Measurements from ENCODE around the gene DTNA. TPM values are rescaled to one million over a fixed set of nuclear protein-coding genes. Genes with fewer than 3 reads are reported as not detected.

The DTNA gene
- total and polyA plus RNA-seq, 2 donors (not counting 1 experiment from before 2014, with no cell fraction given), result 38.8 to 49.8 TPM

- Histone ChIP-seq H4K20me1 (ENCODE audit: control insufficient read depth, extremely low read depth, insufficient read depth, low read length) (no peaks in the 10 kb centered on the region), H2AFZ (ENCODE audit: low read length) (no peak overlapping the region), H3K4me2 (ENCODE audit: extremely low read depth, insufficient read depth, low read length) (no peak overlapping the region), H3K27me3 (ENCODE audit: control insufficient read depth, insufficient read depth, low read length) (no peaks in the 10 kb centered on the region), H3K9me3 (ENCODE audit: control insufficient read depth, insufficient read depth, low read depth, low read length) (no peaks in the 10 kb centered on the region), H3K4me1 (ENCODE audit: control insufficient read depth, extremely low read depth, insufficient read depth, low read length) (peaks cover 3% of the 10 kb centered on the region), H3K36me3 (ENCODE audit: control insufficient read depth, insufficient read depth, low read length) (peaks cover 2% of the 10 kb centered on the region), H3K27ac (ENCODE audit: insufficient read depth, low read length) (no peak overlapping the region), H3K4me3 (replicated peaks in 1 of 4; ENCODE audit: control extremely low read depth in 1 of 4, insufficient read depth in 1 of 4, low read depth in 3 of 4, low read length in 4 of 4) (no peak overlapping the region), H3K79me2 (ENCODE audit: control insufficient read depth, insufficient read depth, low read length) (no peaks in the 10 kb centered on the region), H3K9ac (ENCODE audit: insufficient read depth, low read length) (no peak overlapping the region)
- DNase-seq (ENCODE audit: low read depth in 2 of 2), result peak; percentile 15 to 61
- TF ChIP-seq, protein P1, sequence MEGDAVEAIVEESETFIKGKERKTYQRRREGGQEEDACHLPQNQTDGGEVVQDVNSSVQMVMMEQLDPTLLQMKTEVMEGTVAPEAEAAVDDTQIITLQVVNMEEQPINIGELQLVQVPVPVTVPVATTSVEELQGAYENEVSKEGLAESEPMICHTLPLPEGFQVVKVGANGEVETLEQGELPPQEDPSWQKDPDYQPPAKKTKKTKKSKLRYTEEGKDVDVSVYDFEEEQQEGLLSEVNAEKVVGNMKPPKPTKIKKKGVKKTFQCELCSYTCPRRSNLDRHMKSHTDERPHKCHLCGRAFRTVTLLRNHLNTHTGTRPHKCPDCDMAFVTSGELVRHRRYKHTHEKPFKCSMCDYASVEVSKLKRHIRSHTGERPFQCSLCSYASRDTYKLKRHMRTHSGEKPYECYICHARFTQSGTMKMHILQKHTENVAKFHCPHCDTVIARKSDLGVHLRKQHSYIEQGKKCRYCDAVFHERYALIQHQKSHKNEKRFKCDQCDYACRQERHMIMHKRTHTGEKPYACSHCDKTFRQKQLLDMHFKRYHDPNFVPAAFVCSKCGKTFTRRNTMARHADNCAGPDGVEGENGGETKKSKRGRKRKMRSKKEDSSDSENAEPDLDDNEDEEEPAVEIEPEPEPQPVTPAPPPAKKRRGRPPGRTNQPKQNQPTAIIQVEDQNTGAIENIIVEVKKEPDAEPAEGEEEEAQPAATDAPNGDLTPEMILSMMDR (conservative IDR thresholded peaks at IDR 0.05 in 1 of 2, IDR thresholded peaks at IDR 0.05 in 1 of 2; ENCODE audit: low read depth in 1 of 2, low read length in 2 of 2), result peak in 1 of 2 donors; percentile 37
- no peak for TF ChIP-seq EZH2 (IDR thresholded peaks at IDR 0.05; ENCODE audit: low read length, missing control alignments)
These were observed 171.1 kb downstream of the DTNA start for GRCh38 chr18:34880882-34881834.

DNA sequence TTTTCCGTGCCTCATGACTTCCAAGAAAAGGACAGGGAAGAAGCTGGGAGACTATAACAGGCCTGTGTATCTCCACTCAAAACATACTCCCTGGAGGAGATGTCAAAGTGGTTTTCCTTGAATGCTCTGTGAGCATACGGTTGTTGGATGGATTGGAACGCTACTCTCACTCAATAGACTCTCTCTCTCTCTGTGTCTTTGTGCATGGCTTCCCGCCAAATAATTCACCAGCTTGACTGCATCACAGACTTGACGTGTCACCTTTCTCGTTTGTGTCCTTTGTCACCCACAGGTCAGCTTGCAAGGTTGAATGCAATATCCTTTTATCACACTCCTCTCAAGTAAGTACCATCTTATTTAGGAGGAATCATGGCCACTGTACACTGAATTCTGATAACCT is 174.3 kb downstream of the DTNA start:
- no peak for DNase-seq (ENCODE audit: low read depth in 2 of 2)
- Histone ChIP-seq H3K27ac (ENCODE audit: insufficient read depth, low read length) (no peak overlapping the region), H3K9me3 (ENCODE audit: control insufficient read depth, insufficient read depth, low read depth, low read length) (no peaks in the 10 kb centered on the region), H3K36me3 (ENCODE audit: control insufficient read depth, insufficient read depth, low read length) (peaks cover 2% of the 10 kb centered on the region), H3K4me1 (ENCODE audit: control insufficient read depth, extremely low read depth, insufficient read depth, low read length) (peaks cover 3% of the 10 kb centered on the region), H3K79me2 (ENCODE audit: control insufficient read depth, insufficient read depth, low read length) (no peaks in the 10 kb centered on the region), H3K4me3 (replicated peaks in 1 of 4; ENCODE audit: control extremely low read depth in 1 of 4, insufficient read depth in 1 of 4, low read depth in 3 of 4, low read length in 4 of 4) (no peak overlapping the region), H3K27me3 (ENCODE audit: control insufficient read depth, insufficient read depth, low read length) (no peaks in the 10 kb centered on the region), H4K20me1 (ENCODE audit: control insufficient read depth, extremely low read depth, insufficient read depth, low read length) (no peaks in the 10 kb centered on the region), H3K9ac (ENCODE audit: insufficient read depth, low read length) (no peak overlapping the region), H2AFZ (ENCODE audit: low read length) (no peak overlapping the region), H3K4me2 (ENCODE audit: extremely low read depth, insufficient read depth, low read length) (no peak overlapping the region)
- TF ChIP-seq EZH2 (IDR thresholded peaks at IDR 0.05; ENCODE audit: low read length, missing control alignments), result no peak
- TF ChIP-seq, protein P1 (conservative IDR thresholded peaks at IDR 0.05 in 1 of 2, IDR thresholded peaks at IDR 0.05 in 1 of 2; ENCODE audit: low read depth in 1 of 2, low read length in 2 of 2), result no peak

DNA sequence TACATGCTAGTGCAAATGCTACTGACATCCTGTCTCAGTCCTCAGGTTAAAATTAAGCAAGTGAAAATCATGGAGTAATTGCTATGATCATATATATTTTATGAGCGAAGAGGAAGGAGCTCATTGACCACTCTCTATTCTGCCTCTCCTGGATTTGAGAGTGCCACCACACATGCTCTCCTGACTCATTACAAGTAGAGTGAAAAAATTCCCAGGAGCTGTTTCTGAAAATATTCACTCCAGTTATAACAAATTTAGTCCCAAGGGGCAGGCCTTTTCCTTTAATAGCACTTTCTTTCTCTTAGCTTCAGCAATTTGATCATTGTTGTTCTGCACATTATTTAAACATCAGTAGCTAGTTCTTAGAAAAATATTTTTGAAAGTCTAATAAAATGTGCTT is 176.1 kb downstream of the DTNA start:
- DNase-seq (ENCODE audit: low read depth in 2 of 2), result no peak
- no peaks in the 10 kb centered on the region for H3K79me2 ChIP-seq (ENCODE audit: control insufficient read depth, insufficient read depth, low read length)
- no peaks in the 10 kb centered on the region for H4K20me1 ChIP-seq (ENCODE audit: control insufficient read depth, extremely low read depth, insufficient read depth, low read length)
- no peak overlapping the region for H3K4me2 ChIP-seq (ENCODE audit: extremely low read depth, insufficient read depth, low read length)
- no peak overlapping the region for H3K4me3 ChIP-seq (replicated peaks in 1 of 4; ENCODE audit: control extremely low read depth in 1 of 4, insufficient read depth in 1 of 4, low read depth in 3 of 4, low read length in 4 of 4)
- H3K27ac ChIP-seq (ENCODE audit: insufficient read depth, low read length), result no peak overlapping the region
- H3K9me3 ChIP-seq (ENCODE audit: control insufficient read depth, insufficient read depth, low read depth, low read length), result no peaks in the 10 kb centered on the region
- no peak for TF ChIP-seq EZH2 (IDR thresholded peaks at IDR 0.05; ENCODE audit: low read length, missing control alignments)
- TF ChIP-seq, protein P1 (conservative IDR thresholded peaks at IDR 0.05 in 1 of 2, IDR thresholded peaks at IDR 0.05 in 1 of 2; ENCODE audit: low read depth in 1 of 2, low read length in 2 of 2), result no peak
- H3K27me3 ChIP-seq (ENCODE audit: control insufficient read depth, insufficient read depth, low read length), result no peaks in the 10 kb centered on the region
- H3K4me1 ChIP-seq (ENCODE audit: control insufficient read depth, extremely low read depth, insufficient read depth, low read length), result no peaks in the 10 kb centered on the region
- no peak overlapping the region for H3K9ac ChIP-seq (ENCODE audit: insufficient read depth, low read length)
- H3K36me3 ChIP-seq (ENCODE audit: control insufficient read depth, insufficient read depth, low read length), result peaks cover 2% of the 10 kb centered on the region
- H2AFZ ChIP-seq (ENCODE audit: low read length), result no peak overlapping the region

Measured in fibroblast of lung (primary cell).